A549 treated with CpdA at 1 μM for 4 hours (cell line): ENCODE measurements around the gene BAD. TPM values are rescaled to one million over a fixed set of nuclear protein-coding genes. Genes with fewer than 3 reads are reported as not detected.

Experiments used
- total RNA-seq: library from RNA; stranded (reverse); fragments of 200-300 nt; extraction: Qiagen RNA extraction; gene quantifications from 5 replicates; pipeline ENCODE4 v1.2.3, GENCODE V29; 2022; ENCODE audit warnings: low read depth

BAD gene
- total RNA-seq = 72.9 to 105 TPM (median 99.7 TPM) in 5 replicates

DNA sequence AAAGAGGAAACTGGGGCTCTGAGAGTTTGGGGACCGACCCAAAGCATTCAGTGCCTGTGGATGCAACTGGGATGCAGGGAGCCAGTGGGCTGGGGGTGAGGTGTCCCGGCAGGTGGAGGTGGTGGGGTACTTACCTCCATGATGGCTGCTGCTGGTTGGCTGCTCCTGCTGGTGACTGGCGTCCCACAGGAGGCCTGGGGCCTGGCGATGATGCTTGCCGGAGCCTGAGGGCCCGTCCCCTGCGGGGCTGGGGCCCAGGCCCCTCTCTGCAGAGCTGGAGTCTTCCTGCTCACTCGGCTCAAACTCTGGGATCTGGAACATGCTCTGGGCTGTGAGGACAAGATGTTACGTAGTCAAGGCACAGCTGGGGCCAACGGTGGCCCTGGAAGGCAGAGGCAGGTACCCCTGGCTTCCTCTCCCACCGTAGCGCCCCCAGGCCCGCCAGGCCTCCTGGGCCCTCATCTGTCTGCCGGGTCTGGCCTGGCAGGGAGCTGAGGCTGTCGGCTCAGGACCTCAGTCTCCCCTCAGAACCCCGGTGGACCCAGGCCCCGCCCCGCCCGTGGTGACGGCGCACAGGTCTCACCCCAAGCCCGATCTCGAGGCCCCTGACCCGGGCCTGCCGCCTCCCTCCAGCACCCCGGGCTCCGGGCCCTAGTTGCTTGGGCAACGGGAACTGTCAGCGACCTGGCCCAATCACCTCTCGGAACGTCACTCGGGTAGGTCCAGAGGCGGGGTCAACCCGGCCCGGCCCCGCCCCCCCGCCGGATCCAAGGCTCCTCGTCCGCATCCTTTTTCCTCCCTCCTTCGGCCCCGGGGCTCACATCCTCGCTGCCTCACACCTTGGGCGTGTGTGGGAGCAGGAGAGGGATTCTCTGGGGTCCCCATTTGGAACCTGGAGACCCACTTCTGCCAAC is at the start of gene BAD:
BAD (minus strand) TSS at position 618 of the 914 bp plus-strand sequence; CDS start at position 321, 297 bp downstream.

GRCh38 chr11:64317961-64318765 is 33.7 kb upstream of the BAD start, which contains the start of gene PRDX5:
TSS of gene PRDX5 (plus strand) at chr11:64318121. CDS start at chr11:64318216, 95 bp downstream.

GRCh38 chr11:64317325-64317960 is 33.0 kb upstream of the BAD start, which contains the start of gene TRMT112:
TSS of gene TRMT112 (minus strand) at chr11:64317559. CDS start at chr11:64317526, 33 bp downstream.

GRCh38 chr11:64305075-64305690 is 20.7 kb upstream of the BAD start, which contains the start of gene ESRRA:
TSS of gene ESRRA (plus strand) at chr11:64305524. CDS start at chr11:64307180, 1,656 bp downstream.

DNA sequence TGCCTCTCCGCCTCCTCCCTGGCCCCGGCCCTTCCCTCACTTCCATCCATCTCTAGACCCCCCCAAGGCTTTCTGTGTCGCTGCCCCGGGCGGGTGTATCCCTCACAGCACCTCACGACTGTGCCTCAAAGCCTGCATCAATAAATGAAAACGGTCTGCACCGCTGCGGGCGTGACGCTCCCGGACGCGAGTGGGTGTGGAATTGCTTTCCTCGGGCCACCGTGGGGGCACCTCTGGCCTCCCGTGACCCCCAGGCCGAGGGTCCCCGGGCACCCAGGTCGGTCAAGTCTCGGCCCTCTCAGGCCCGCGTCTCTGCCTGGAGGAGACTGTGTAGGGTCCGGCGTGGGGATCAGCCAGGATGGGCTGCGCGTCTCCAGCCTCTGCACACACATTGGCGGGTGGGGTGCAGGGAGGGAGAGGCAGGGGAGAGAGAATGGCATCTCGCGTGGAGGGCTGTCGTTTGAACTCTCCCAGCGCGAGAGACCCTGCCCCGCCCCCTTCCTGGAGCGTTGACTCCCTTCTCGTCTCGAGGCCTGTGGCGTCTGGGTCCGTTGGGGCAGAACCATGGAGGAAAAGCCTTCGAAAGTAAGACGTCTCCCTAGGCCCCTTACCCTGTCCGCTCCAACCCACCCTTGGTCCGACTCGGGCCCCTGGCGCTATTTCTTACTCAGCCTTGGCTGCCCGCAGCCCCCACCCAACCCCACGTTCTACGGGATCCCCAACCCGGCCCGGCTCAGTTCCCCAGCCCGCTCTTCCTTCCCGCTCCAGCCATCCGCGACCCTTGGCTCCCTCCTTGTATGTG is 15.6 kb upstream of the BAD start, which contains the start of gene CATSPERZ:
CATSPERZ (plus strand) TSS at position 512 of the 802 bp plus-strand sequence; CDS start at position 565, 53 bp downstream.

GRCh38 chr11:64291262-64291751 is 6.8 kb upstream of the BAD start, which contains the start of gene KCNK4:
TSS of gene KCNK4 (plus strand) at chr11:64291302. CDS start at chr11:64293019, 1,717 bp downstream.

GRCh38 chr11:64284962-64285884 is 758 bp upstream of the BAD start, which contains the start of gene GPR137:
TSS of gene GPR137 (plus strand) at chr11:64285848. CDS start at chr11:64286525, 677 bp downstream.

DNA sequence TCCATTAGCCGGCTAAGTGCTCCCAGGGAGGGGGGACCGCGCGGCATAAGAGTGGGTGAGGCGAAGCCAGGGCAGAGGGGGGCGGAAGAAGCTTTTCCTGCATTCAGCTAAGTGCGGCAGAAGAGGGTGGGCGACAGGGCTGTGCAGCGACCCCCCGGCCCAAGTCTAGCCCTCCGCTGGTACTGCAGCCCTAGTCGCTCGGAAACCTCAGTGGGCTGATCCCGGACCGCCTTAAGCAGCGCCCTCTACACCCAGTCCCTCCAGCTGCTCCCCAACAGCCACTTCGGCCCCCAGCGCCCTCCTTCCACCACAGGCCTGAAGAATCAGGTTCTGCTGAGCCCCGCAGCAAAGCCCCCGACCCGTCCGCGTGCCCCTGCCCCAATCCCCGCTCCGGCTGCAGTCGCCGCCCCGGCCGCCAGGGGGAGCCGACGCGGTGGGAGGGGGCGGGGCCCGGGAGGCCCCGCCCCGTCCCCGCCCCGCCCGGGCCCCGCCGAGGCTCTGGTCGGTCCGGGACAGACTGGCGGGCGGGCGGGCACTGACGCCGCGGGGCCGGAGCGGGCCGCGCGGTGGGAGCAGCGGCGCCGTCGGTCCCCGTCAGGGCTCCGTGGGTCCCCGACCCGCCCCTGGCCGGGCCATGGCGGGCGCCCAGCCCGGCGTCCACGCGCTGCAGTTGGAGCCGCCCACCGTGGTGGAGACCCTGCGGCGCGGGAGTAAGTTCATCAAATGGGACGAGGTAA is 33.3 kb downstream of the BAD start, which contains the start of gene PLCB3:
PLCB3 (plus strand) TSS at position 515 of the 737 bp plus-strand sequence; CDS start at position 635, 120 bp downstream.

GRCh38 chr11:64246871-64247728 is 37.4 kb downstream of the BAD start, which contains the start of gene PPP1R14B:
TSS of gene PPP1R14B (minus strand) at chr11:64246943. CDS start at chr11:64246673, 270 bp downstream.

GRCh38 chr11:64240435-64241240 is 43.8 kb downstream of the BAD start, which contains the start of gene FKBP2:
TSS of gene FKBP2 (plus strand) at chr11:64241095. CDS start at chr11:64242388, 1,293 bp downstream.

DNA sequence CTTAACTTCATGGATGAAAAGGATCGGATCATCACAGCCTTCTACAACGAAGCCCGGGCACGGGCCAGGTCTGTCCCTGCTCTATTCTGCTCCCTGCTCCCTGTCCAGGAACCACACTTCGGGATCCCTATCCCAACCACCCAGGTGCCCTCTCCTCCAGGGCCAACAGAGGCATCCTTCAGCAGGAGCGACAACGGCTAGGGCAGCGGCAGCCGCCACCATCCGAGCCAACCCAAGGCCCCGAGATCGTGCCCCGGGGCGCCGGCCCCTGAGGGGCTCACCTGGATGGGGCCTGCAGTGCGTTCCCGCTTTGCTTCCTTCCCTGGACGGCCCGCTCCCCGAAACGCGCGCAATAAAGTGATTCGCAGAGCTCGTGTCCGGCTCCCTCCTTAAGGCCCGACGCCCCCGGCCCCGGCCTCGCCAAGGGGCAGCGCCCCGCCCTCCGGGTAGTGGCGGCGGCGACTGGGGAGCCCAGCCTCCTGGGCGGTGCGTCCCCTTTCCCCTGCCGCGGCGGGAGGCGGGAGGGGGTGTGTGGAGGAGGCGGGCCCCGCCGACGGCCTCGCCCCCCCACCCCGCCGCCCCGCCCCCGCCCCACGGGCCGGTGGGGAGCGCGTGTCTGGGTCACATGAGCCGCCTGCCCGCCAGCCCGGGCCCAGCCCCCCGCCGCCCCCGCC is 50.4 kb downstream of the BAD start, which contains the start of gene VEGFB:
VEGFB (plus strand) TSS at position 672 of the 674 bp plus-strand sequence. CDS start 250 bp downstream, outside the sequence.

GRCh38 chr11:64230171-64230984 is 54.1 kb downstream of the BAD start, which contains the start of gene DNAJC4:
TSS of gene DNAJC4 (plus strand) at chr11:64230548. CDS start at chr11:64230855, 307 bp downstream.

GRCh38 chr11:64225608-64226506 is 58.6 kb downstream of the BAD start, which contains the start of the genes NUDT22 and TRPT1:
TSS of gene NUDT22 (plus strand) at chr11:64226274. CDS start at chr11:64226653, 379 bp downstream.
TSS of gene TRPT1 (minus strand) at chr11:64226186. CDS start at chr11:64225860, 326 bp downstream.

